NOMO-1 (cell line): Measurements from ENCODE around the gene RNF215.

Experiments
- DNase-seq, 2 experiments: peaks; one replicate each; lab custom pipeline; 2025; ENCODE audit not compliant: unreplicated experiment in 2 of 2; lab: John Stamatoyannopoulos, UW

Gene RNF215

GRCh38 chr22:30386960-30387827 is at the start of gene RNF215:
RNF215 (minus strand) TSS chr22:30387411; CDS start chr22:30387313, 98 bp downstream.
- DNase-seq = peak; percentile 56 to 78

- no peak for DNase-seq
These were observed 49.0 kb upstream of the RNF215 start for GRCh38 chr22:30436196-30436595.

GRCh38 chr22:30435674-30436126 is 48.5 kb upstream of the RNF215 start:
- DNase-seq = no peak

- DNase-seq = no peak
These were observed 47.6 kb upstream of the RNF215 start for GRCh38 chr22:30434843-30435242.

GRCh38 chr22:30433773-30434172 is 46.6 kb upstream of the RNF215 start:
- no peak for DNase-seq

- no peak for DNase-seq
These were observed 46.0 kb upstream of the RNF215 start for GRCh38 chr22:30433227-30433626.

GRCh38 chr22:30432520-30432919 is 45.3 kb upstream of the RNF215 start:
- DNase-seq = no peak

- no peak for DNase-seq
These were observed 44.9 kb upstream of the RNF215 start for GRCh38 chr22:30432096-30432495.

- no peak for DNase-seq
These were observed 43.7 kb upstream of the RNF215 start for GRCh38 chr22:30430933-30431332.

- DNase-seq = no peak
These were observed 42.7 kb upstream of the RNF215 start for GRCh38 chr22:30429887-30430286.

GRCh38 chr22:30427871-30428270 is 40.7 kb upstream of the RNF215 start:
- no peak for DNase-seq

GRCh38 chr22:30426388-30427353 is 39.5 kb upstream of the RNF215 start:
- peak; percentile 51 to 71 for DNase-seq

- DNase-seq = peak; percentile 33 to 63
These were observed 38.6 kb upstream of the RNF215 start, which contains the start of gene MTFP1 for GRCh38 chr22:30425616-30426387. MTFP1 (plus strand) TSS chr22:30425768; CDS start chr22:30425880, 112 bp downstream.

GRCh38 chr22:30425327-30425615 is 38.1 kb upstream of the RNF215 start:
- DNase-seq = no peak

GRCh38 chr22:30424534-30425326 is 37.5 kb upstream of the RNF215 start:
- DNase-seq = peak in 1 of 2 experiments; percentile 24

- DNase-seq = peak; percentile 98 to 99
These were observed 36.8 kb upstream of the RNF215 start for GRCh38 chr22:30423959-30424533.

GRCh38 chr22:30423301-30423958 is 36.2 kb upstream of the RNF215 start:
- DNase-seq = peak in 1 of 2 experiments; percentile 2

GRCh38 chr22:30422481-30423300 is 35.5 kb upstream of the RNF215 start:
- DNase-seq = peak in 1 of 2 experiments; percentile 9
